Measurements from ENCODE around the gene ELMOD3.

Gene ELMOD3

GRCh38 chr2:85385746-85386145 is 31.2 kb downstream of the ELMOD3 start:
- DNase-seq (ENCODE audit: extremely low read depth, insufficient read length) = no peak
- TF ChIP-seq CTCF (IDR thresholded peaks at IDR 0.05; ENCODE audit: insufficient read depth, low read length, poor library complexity, severe bottlenecking) = no peak
- H3K4me3 ChIP-seq (replicated peaks; ENCODE audit: low read depth, low read length) = no peak overlapping the region
- no peaks in the 10 kb centered on the region for H3K27me3 ChIP-seq (replicated peaks; ENCODE audit: control insufficient read depth, insufficient read depth, low read length)
- H3K36me3 ChIP-seq (ENCODE audit: control insufficient read depth, insufficient read depth, low read length) = peaks cover 21% of the 10 kb centered on the region

- H3K36me3 ChIP-seq (ENCODE audit: control insufficient read depth, insufficient read depth, low read length) = peaks cover 26% of the 10 kb centered on the region
- TF ChIP-seq CTCF (IDR thresholded peaks at IDR 0.05; ENCODE audit: insufficient read depth, low read length, poor library complexity, severe bottlenecking) = no peak
- H3K27me3 ChIP-seq (replicated peaks; ENCODE audit: control insufficient read depth, insufficient read depth, low read length) = no peaks in the 10 kb centered on the region
These were observed 33.2 kb downstream of the ELMOD3 start for GRCh38 chr2:85387754-85388153.

GRCh38 chr2:85388878-85389538 is 34.4 kb downstream of the ELMOD3 start:
- H3K36me3 ChIP-seq (ENCODE audit: control insufficient read depth, insufficient read depth, low read length) = peaks cover 26% of the 10 kb centered on the region
- no peak for TF ChIP-seq CTCF (IDR thresholded peaks at IDR 0.05; ENCODE audit: insufficient read depth, low read length, poor library complexity, severe bottlenecking)
- no peak for DNase-seq (ENCODE audit: extremely low read depth, insufficient read length)
- H3K27me3 ChIP-seq (replicated peaks; ENCODE audit: control insufficient read depth, insufficient read depth, low read length) = no peaks in the 10 kb centered on the region
- H3K4me3 ChIP-seq (replicated peaks; ENCODE audit: low read depth, low read length) = no peak overlapping the region

More at GRCh38 chr2:85387754-85388153, 33.2 kb downstream of the ELMOD3 start:
- DNase-seq (ENCODE audit: extremely low read depth, insufficient read length) = no peak
- H3K4me3 ChIP-seq (replicated peaks; ENCODE audit: low read depth, low read length) = no peak overlapping the region

- TF ChIP-seq CTCF (IDR thresholded peaks at IDR 0.05; ENCODE audit: insufficient read depth, low read length, poor library complexity, severe bottlenecking) = peak; percentile 90
- no peak overlapping the region for H3K4me3 ChIP-seq (replicated peaks; ENCODE audit: low read depth, low read length)
- no peaks in the 10 kb centered on the region for H3K27me3 ChIP-seq (replicated peaks; ENCODE audit: control insufficient read depth, insufficient read depth, low read length)
- H3K36me3 ChIP-seq (ENCODE audit: control insufficient read depth, insufficient read depth, low read length) = peaks cover 27% of the 10 kb centered on the region
- peak; percentile 60 for DNase-seq (ENCODE audit: extremely low read depth, insufficient read length)
These were observed 36.5 kb downstream of the ELMOD3 start for GRCh38 chr2:85390941-85391669.

GRCh38 chr2:85393836-85394235 is 39.3 kb downstream of the ELMOD3 start:
- H3K4me3 ChIP-seq (replicated peaks; ENCODE audit: low read depth, low read length) = no peak overlapping the region
- no peak for DNase-seq (ENCODE audit: extremely low read depth, insufficient read length)
- TF ChIP-seq CTCF (IDR thresholded peaks at IDR 0.05; ENCODE audit: insufficient read depth, low read length, poor library complexity, severe bottlenecking) = no peak
- peaks cover 22% of the 10 kb centered on the region for H3K36me3 ChIP-seq (ENCODE audit: control insufficient read depth, insufficient read depth, low read length)
- H3K27me3 ChIP-seq (replicated peaks; ENCODE audit: control insufficient read depth, insufficient read depth, low read length) = no peaks in the 10 kb centered on the region

Data from GM06990 (cell line).